ENCODE measurements around the gene TSPAN18. TPM values are rescaled to one million over a fixed set of nuclear protein-coding genes. Genes with fewer than 3 reads are reported as not detected.

Gene TSPAN18
- total RNA-seq, 1 donor from 2014 or later: 2.8 TPM

GRCh38 chr11:44718612-44719390 is 8.0 kb upstream of the TSPAN18 start:
- no peak overlapping the region for H3K4me3 Mint-ChIP-seq
- no peaks in the 10 kb centered on the region for H3K36me3 Mint-ChIP-seq (ENCODE audit: low read depth)
- ATAC-seq (ENCODE audit: low read depth): no peak
- H3K4me1 Mint-ChIP-seq: peaks cover 3% of the 10 kb centered on the region
- peaks cover 17% of the 10 kb centered on the region for H3K27me3 Mint-ChIP-seq
- DNase-seq: no peak
- no peak overlapping the region for H3K27ac Mint-ChIP-seq
- ChIA-PET CTCF (no interaction called here), POLR2A (no interaction called here)
- TF ChIP-seq, protein P1, sequence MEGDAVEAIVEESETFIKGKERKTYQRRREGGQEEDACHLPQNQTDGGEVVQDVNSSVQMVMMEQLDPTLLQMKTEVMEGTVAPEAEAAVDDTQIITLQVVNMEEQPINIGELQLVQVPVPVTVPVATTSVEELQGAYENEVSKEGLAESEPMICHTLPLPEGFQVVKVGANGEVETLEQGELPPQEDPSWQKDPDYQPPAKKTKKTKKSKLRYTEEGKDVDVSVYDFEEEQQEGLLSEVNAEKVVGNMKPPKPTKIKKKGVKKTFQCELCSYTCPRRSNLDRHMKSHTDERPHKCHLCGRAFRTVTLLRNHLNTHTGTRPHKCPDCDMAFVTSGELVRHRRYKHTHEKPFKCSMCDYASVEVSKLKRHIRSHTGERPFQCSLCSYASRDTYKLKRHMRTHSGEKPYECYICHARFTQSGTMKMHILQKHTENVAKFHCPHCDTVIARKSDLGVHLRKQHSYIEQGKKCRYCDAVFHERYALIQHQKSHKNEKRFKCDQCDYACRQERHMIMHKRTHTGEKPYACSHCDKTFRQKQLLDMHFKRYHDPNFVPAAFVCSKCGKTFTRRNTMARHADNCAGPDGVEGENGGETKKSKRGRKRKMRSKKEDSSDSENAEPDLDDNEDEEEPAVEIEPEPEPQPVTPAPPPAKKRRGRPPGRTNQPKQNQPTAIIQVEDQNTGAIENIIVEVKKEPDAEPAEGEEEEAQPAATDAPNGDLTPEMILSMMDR (IDR thresholded peaks at IDR 0.05): no peak
- H3K9me3 Mint-ChIP-seq: peaks cover 3% of the 10 kb centered on the region
- intact Hi-C loops (cut with micrococcal nuclease): no loop called here

- Mint-ChIP-seq H3K9me3 (no peaks in the 10 kb centered on the region), H3K27me3 (peaks cover 15% of the 10 kb centered on the region), H3K4me3 (no peak overlapping the region), H3K36me3 (ENCODE audit: low read depth) (peaks cover 2% of the 10 kb centered on the region), H3K4me1 (peaks cover 22% of the 10 kb centered on the region), H3K27ac (no peak overlapping the region)
- TF ChIP-seq, protein P1 (IDR thresholded peaks at IDR 0.05): no peak
- ChIA-PET POLR2A (no interaction called here), CTCF (interaction anchor here (1.0 to 1.2 kb wide), 2 partner anchors 108 to 186 kb away, joined by 4 to 5 read pairs; no protein-coding TSS in a partner anchor)
- DNase-seq: no peak
- intact Hi-C loops (cut with micrococcal nuclease): loop anchor here (5.0 kb wide), 3 partner anchors 93 to 617 kb away; no protein-coding TSS in a partner anchor
- ATAC-seq (ENCODE audit: low read depth): no peak
Measured at GRCh38 chr11:44725016-44725685, 1.6 kb upstream of the TSPAN18 start.

- intact Hi-C loops (cut with micrococcal nuclease): loop anchor here (1.0 to 5.0 kb wide), 6 partner anchors 94 to 616 kb away; partner anchors contain the start of gene PRDM11
- no peaks in the 10 kb centered on the region for H3K9me3 Mint-ChIP-seq
- CTCF ChIA-PET: interaction anchor here (1.2 kb wide), 2 partner anchors 169 to 186 kb away, joined by 3 to 5 read pairs; no protein-coding TSS in a partner anchor
- TF ChIP-seq, protein P1 (IDR thresholded peaks at IDR 0.05): no peak
- peaks cover 15% of the 10 kb centered on the region for H3K27me3 Mint-ChIP-seq
- peaks cover 2% of the 10 kb centered on the region for H3K36me3 Mint-ChIP-seq (ENCODE audit: low read depth)
- peaks cover 22% of the 10 kb centered on the region for H3K4me1 Mint-ChIP-seq
- peak overlapping the region; percentile 89 for H3K4me3 Mint-ChIP-seq
- H3K27ac Mint-ChIP-seq: peak overlapping the region; percentile 72
- no peak for DNase-seq
- ATAC-seq (ENCODE audit: low read depth): no peak
- POLR2A ChIA-PET: interaction anchor here (0.6 to 0.9 kb wide), 2 partner anchors 114 to 170 kb away, joined by 4 read pairs; no protein-coding TSS in a partner anchor
Measured at GRCh38 chr11:44725757-44726282, 942 bp upstream of the TSPAN18 start.

GRCh38 chr11:44727114-44727372 is 281 bp downstream of the TSPAN18 start:
- TF ChIP-seq, protein P1 (IDR thresholded peaks at IDR 0.05): no peak

More at GRCh38 chr11:44727114-44727372, 281 bp downstream of the TSPAN18 start:
- ChIA-PET CTCF (no interaction called here), POLR2A (interaction anchor here (0.6 to 0.7 kb wide), 4 partner anchors 52 to 148 kb away, joined by 3 to 6 read pairs (median 3); no protein-coding TSS in a partner anchor)
- Mint-ChIP-seq H3K36me3 (ENCODE audit: low read depth) (peaks cover 2% of the 10 kb centered on the region), H3K9me3 (no peaks in the 10 kb centered on the region), H3K27ac (no peak overlapping the region), H3K27me3 (peaks cover 15% of the 10 kb centered on the region), H3K4me1 (peaks cover 22% of the 10 kb centered on the region), H3K4me3 (no peak overlapping the region)
- intact Hi-C loops (cut with micrococcal nuclease): loop anchor here (1.0 to 5.0 kb wide), 6 partner anchors 95 to 615 kb away; partner anchors contain the start of gene PRDM11
- no peak for DNase-seq
- ATAC-seq (ENCODE audit: low read depth): no peak
